CD4-positive, CD25-positive, alpha-beta regulatory T cell (primary cell): ENCODE measurements around the gene SIX2. TPM values are rescaled to one million over a fixed set of nuclear protein-coding genes. Genes with fewer than 3 reads are reported as not detected.

Experiments used
- ATAC-seq, 2 donors: fragments of 150-1000 bp; cut with Tn5 transposase; one replicate each; pipeline ENCODE4 v1.10.0; 2021; ENCODE audit warnings: low read depth in 2 of 2, moderate number of reproducible peaks in 2 of 2, moderate library complexity in 1 of 2
- DNase-seq, 3 donors: peaks; one replicate each; pipeline versions ENCODE4 v3.0.0 to v3.0.0-alpha.2; 2012 to 2022; ENCODE audit warnings: mixed read lengths in 1 of 3
- H3K27ac ChIP-seq: one replicate; pipeline ENCODE4 v1.7.0; 2013; ENCODE audit warnings: mild to moderate bottlenecking, low read length; ENCODE audit not compliant: insufficient read depth, poor library complexity, severe bottlenecking
- H3K27me3 ChIP-seq: one replicate; pipeline ENCODE4 v1.7.0; 2013; ENCODE audit warnings: low read length; ENCODE audit not compliant: control insufficient read depth, insufficient read depth
- H3K36me3 ChIP-seq: one replicate; pipeline ENCODE4 v1.7.0; 2013; ENCODE audit warnings: mild to moderate bottlenecking, low read length, moderate library complexity; ENCODE audit not compliant: control insufficient read depth, insufficient read depth
- H3K4me1 ChIP-seq: 2 replicates; pipeline ENCODE4 v1.7.0; 2013; ENCODE audit warnings: mild to moderate bottlenecking, low read length; ENCODE audit not compliant: insufficient read depth, control insufficient read depth, poor library complexity, severe bottlenecking
- H3K4me3 ChIP-seq: one replicate; pipeline ENCODE4 v1.7.0; 2013; ENCODE audit warnings: low read depth, mild to moderate bottlenecking, low read length, moderate library complexity
- H3K9me3 ChIP-seq, 2 experiments: 1 replicate in 1 of 2; 2 replicates in 1 of 2; pipeline ENCODE4 v1.7.0; 2013; ENCODE audit warnings: low read length in 2 of 2, mild to moderate bottlenecking in 1 of 2, moderate library complexity in 1 of 2; ENCODE audit not compliant: control insufficient read depth in 2 of 2
- H3K27ac Mint-ChIP-seq, 3 donors: one replicate each; pipeline ENCODE4 v1.8.0; 2020 to 2022; ENCODE audit warnings: mild to moderate bottlenecking in 3 of 3, mixed read lengths in 3 of 3, moderate library complexity in 2 of 3
- H3K27me3 Mint-ChIP-seq: one replicate; pipeline ENCODE4 v1.8.0; 2022; ENCODE audit warnings: mild to moderate bottlenecking, mixed read lengths
- H3K36me3 Mint-ChIP-seq: one replicate; pipeline ENCODE4 v1.8.0; 2020; ENCODE audit warnings: mixed read lengths
- H3K4me1 Mint-ChIP-seq, 4 donors: one replicate each; pipeline ENCODE4 v1.8.0; 2020 to 2022; ENCODE audit warnings: mixed read lengths in 4 of 4, mild to moderate bottlenecking in 1 of 4
- H3K4me3 Mint-ChIP-seq, 4 donors: one replicate each; pipeline ENCODE4 v1.8.0; 2020 to 2022; ENCODE audit warnings: mild to moderate bottlenecking in 4 of 4, mixed read lengths in 4 of 4, moderate library complexity in 3 of 4
- H3K9me3 Mint-ChIP-seq, 7 donors: one replicate each; pipeline ENCODE4 v1.8.0; 2020 to 2022; ENCODE audit warnings: mixed read lengths in 7 of 7, mild to moderate bottlenecking in 3 of 7, moderate library complexity in 2 of 7
- polyA plus RNA-seq, 4 donors: library from polyadenylated mRNA; unstranded; fragments of 300-500 nt; fragmentation: Illumina TruSeq; gene quantifications; one replicate each; pipeline ENCODE4 v1.2.3, GENCODE V29; 2021
- total RNA-seq: library from RNA; stranded (reverse); gene quantifications from one replicate; pipeline ENCODE4 v1.2.3, GENCODE V29; 2022

The SIX2 gene
- total and polyA plus RNA-seq, 5 donors from 2014 or later = not detected

- no peak for DNase-seq
Observed at GRCh38 chr2:44960871-44961270, 48.4 kb downstream of the SIX2 start.

GRCh38 chr2:44959855-44960254, 49.4 kb downstream of the SIX2 start:
- Mint-ChIP-seq H3K27ac (no peak overlapping the region), H3K4me1 (peaks cover 0 to 10% (median 2%) of the 10 kb centered on the region in 4 donors), H3K36me3 (no peaks in the 10 kb centered on the region), H3K4me3 (no peak overlapping the region), H3K9me3 (no peaks in the 10 kb centered on the region), H3K27me3 (peaks cover 55% of the 10 kb centered on the region)
- H3K4me3 ChIP-seq = no peak overlapping the region
- H3K9me3 ChIP-seq = no peaks in the 10 kb centered on the region
- peaks cover 5% of the 10 kb centered on the region for H3K27me3 ChIP-seq
- H3K27ac ChIP-seq = no peak overlapping the region
- peaks cover 9% of the 10 kb centered on the region for H3K4me1 ChIP-seq
- DNase-seq (no peak), ATAC-seq (no peak)
- H3K36me3 ChIP-seq = no peaks in the 10 kb centered on the region

More at GRCh38 chr2:44960871-44961270, 48.4 kb downstream of the SIX2 start:
- Mint-ChIP-seq H3K9me3 (no peaks in the 10 kb centered on the region), H3K36me3 (no peaks in the 10 kb centered on the region), H3K27me3 (peaks cover 48% of the 10 kb centered on the region), H3K4me3 (no peak overlapping the region), H3K4me1 (peaks cover 0 to 1% (median 0%) of the 10 kb centered on the region in 4 donors), H3K27ac (no peak overlapping the region)
- ATAC-seq = no peak
- peaks cover 10% of the 10 kb centered on the region for H3K27me3 ChIP-seq
- no peak overlapping the region for H3K4me3 ChIP-seq
- no peaks in the 10 kb centered on the region for H3K36me3 ChIP-seq
- no peak overlapping the region for H3K27ac ChIP-seq
- H3K4me1 ChIP-seq = no peaks in the 10 kb centered on the region
- H3K9me3 ChIP-seq = no peaks in the 10 kb centered on the region

GRCh38 chr2:44957656-44958327, 51.5 kb downstream of the SIX2 start:
- H3K4me1 ChIP-seq = peaks cover 9% of the 10 kb centered on the region
- no peaks in the 10 kb centered on the region for H3K9me3 ChIP-seq
- no peaks in the 10 kb centered on the region for H3K36me3 ChIP-seq
- no peak overlapping the region for H3K4me3 ChIP-seq
- ATAC-seq (no peak), DNase-seq (no peak)
- no peak overlapping the region for H3K27ac ChIP-seq
- peaks cover 19% of the 10 kb centered on the region for H3K27me3 ChIP-seq
- H3K9me3 Mint-ChIP-seq = no peaks in the 10 kb centered on the region
- peaks cover 0 to 22% (median 2%) of the 10 kb centered on the region in 4 donors for H3K4me1 Mint-ChIP-seq
- H3K4me3 Mint-ChIP-seq = no peak overlapping the region
- peaks cover 55% of the 10 kb centered on the region for H3K27me3 Mint-ChIP-seq
- H3K27ac Mint-ChIP-seq = no peak overlapping the region
- H3K36me3 Mint-ChIP-seq = no peaks in the 10 kb centered on the region

- ATAC-seq (no peak), DNase-seq (no peak)
- Mint-ChIP-seq H3K4me1 (peaks cover 0 to 28% (median 2%) of the 10 kb centered on the region in 4 donors), H3K9me3 (no peaks in the 10 kb centered on the region), H3K36me3 (no peaks in the 10 kb centered on the region), H3K27me3 (peaks cover 55% of the 10 kb centered on the region), H3K27ac (no peak overlapping the region), H3K4me3 (no peak overlapping the region)
- Histone ChIP-seq H3K9me3 (no peaks in the 10 kb centered on the region), H3K27ac (no peak overlapping the region), H3K4me3 (no peak overlapping the region), H3K4me1 (peaks cover 17% of the 10 kb centered on the region), H3K36me3 (no peaks in the 10 kb centered on the region), H3K27me3 (peaks cover 19% of the 10 kb centered on the region)
Observed at GRCh38 chr2:44956843-44957242, 52.4 kb downstream of the SIX2 start.

GRCh38 chr2:44955593-44956392, 53.5 kb downstream of the SIX2 start:
- Histone ChIP-seq H3K4me3 (no peak overlapping the region), H3K9me3 (no peaks in the 10 kb centered on the region), H3K27me3 (peaks cover 19% of the 10 kb centered on the region), H3K36me3 (no peaks in the 10 kb centered on the region), H3K27ac (no peak overlapping the region), H3K4me1 (peaks cover 20% of the 10 kb centered on the region)
- peak; percentile 60 to 71 for ATAC-seq
- H3K4me3 Mint-ChIP-seq = no peak overlapping the region
- no peaks in the 10 kb centered on the region for H3K9me3 Mint-ChIP-seq
- H3K36me3 Mint-ChIP-seq = no peaks in the 10 kb centered on the region
- DNase-seq = peak; percentile 53 to 69 (median 64)
- peaks cover 0 to 36% (median 3%) of the 10 kb centered on the region in 4 donors for H3K4me1 Mint-ChIP-seq
- H3K27me3 Mint-ChIP-seq = peaks cover 55% of the 10 kb centered on the region
- no peak overlapping the region for H3K27ac Mint-ChIP-seq

Other genes starting within 250 kb of the SIX2 start
- gene SIX3, start 67.8 kb downstream of the SIX2 start, total RNA-seq = not detected
- gene SIX3, start 67.8 kb downstream of the SIX2 start, polyA plus RNA-seq = not detected